ENCODE data around the gene ARHGEF1.

- TF ChIP-seq CTCF (IDR thresholded peaks at IDR 0.05; ENCODE audit: insufficient read depth, low read depth, low read length) = no peak
- no peak for TF ChIP-seq EZH2 (IDR thresholded peaks at IDR 0.05; ENCODE audit: insufficient read depth, low read length)
These were observed 34.7 kb downstream of the ARHGEF1 start for GRCh38 chr19:41917676-41918075.

Data from astrocyte (in vitro differentiated cells and primary cell).